Measurements from ENCODE around the gene ZNF214.

Gene ZNF214

GRCh38 chr11:7056828-7057513 is 36.8 kb upstream of the ZNF214 start:
- H3K27ac ChIP-seq (ENCODE audit: poor library complexity, severe bottlenecking), result no peak overlapping the region
- TF ChIP-seq CTCF (IDR thresholded peaks at IDR 0.05; ENCODE audit: poor library complexity, severe bottlenecking), result no peak
- no peaks in the 10 kb centered on the region for H3K36me3 ChIP-seq (ENCODE audit: low read depth)
- no peaks in the 10 kb centered on the region for H3K27me3 ChIP-seq (ENCODE audit: insufficient read depth, poor library complexity, severe bottlenecking)
- ATAC-seq (ENCODE audit: low read depth) (no peak), DNase-seq (ENCODE audit: low spot score) (no peak)
- no peaks in the 10 kb centered on the region for H3K9me3 ChIP-seq (ENCODE audit: severe bottlenecking)
- no peaks in the 10 kb centered on the region for H3K4me1 ChIP-seq (ENCODE audit: insufficient read depth, poor library complexity, severe bottlenecking)
- no peak overlapping the region for H3K4me3 ChIP-seq (ENCODE audit: severe bottlenecking)

GRCh38 chr11:7050191-7050590 is 30.0 kb upstream of the ZNF214 start:
- Histone ChIP-seq H3K27ac (ENCODE audit: poor library complexity, severe bottlenecking) (no peak overlapping the region), H3K4me1 (ENCODE audit: insufficient read depth, poor library complexity, severe bottlenecking) (no peaks in the 10 kb centered on the region), H3K27me3 (ENCODE audit: insufficient read depth, poor library complexity, severe bottlenecking) (no peaks in the 10 kb centered on the region), H3K9me3 (ENCODE audit: severe bottlenecking) (no peaks in the 10 kb centered on the region), H3K36me3 (ENCODE audit: low read depth) (no peaks in the 10 kb centered on the region), H3K4me3 (ENCODE audit: severe bottlenecking) (no peak overlapping the region)
- no peak for ATAC-seq (ENCODE audit: low read depth)
- DNase-seq (ENCODE audit: low spot score), result no peak
- TF ChIP-seq CTCF (IDR thresholded peaks at IDR 0.05; ENCODE audit: poor library complexity, severe bottlenecking), result no peak

DNA sequence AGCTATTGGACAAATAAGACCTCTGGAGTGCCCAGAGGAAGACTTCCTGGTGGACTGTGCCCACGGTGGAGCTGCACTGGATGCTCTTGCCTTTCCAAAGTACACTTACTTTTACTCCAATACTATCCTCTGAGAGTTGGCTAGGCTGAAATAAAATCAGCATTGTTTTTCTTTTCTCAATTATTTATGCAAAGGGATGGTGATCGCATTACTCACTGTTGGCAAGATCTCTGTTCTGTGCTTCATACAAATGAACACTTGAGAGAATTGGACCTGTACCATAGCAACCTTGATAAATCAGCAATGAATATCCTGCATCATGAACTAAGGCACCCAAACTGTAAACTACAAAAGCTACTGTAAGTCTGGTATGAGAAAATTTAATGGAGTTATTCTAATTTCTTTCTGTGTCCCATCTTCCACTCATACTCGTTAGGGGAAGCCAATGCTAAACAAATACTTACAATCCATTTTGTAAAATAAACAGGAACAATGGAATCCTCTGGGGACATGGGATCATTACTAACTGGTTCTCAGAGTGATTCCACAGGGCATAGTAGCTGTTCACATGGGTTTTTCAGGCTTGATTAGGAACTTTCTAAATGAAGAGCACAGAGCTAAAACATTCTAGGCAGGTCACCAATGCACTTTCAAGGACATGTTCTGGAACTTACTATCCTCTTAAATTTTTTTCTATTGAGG is 26.5 kb upstream of the ZNF214 start:
- DNase-seq (ENCODE audit: low spot score), result no peak
- no peak for ATAC-seq (ENCODE audit: low read depth)
- Histone ChIP-seq H3K36me3 (ENCODE audit: low read depth) (no peaks in the 10 kb centered on the region), H3K27me3 (ENCODE audit: insufficient read depth, poor library complexity, severe bottlenecking) (no peaks in the 10 kb centered on the region), H3K9me3 (ENCODE audit: severe bottlenecking) (no peaks in the 10 kb centered on the region), H3K4me1 (ENCODE audit: insufficient read depth, poor library complexity, severe bottlenecking) (no peaks in the 10 kb centered on the region), H3K27ac (ENCODE audit: poor library complexity, severe bottlenecking) (no peak overlapping the region), H3K4me3 (ENCODE audit: severe bottlenecking) (no peak overlapping the region)
- TF ChIP-seq CTCF (IDR thresholded peaks at IDR 0.05; ENCODE audit: poor library complexity, severe bottlenecking), result no peak

DNA sequence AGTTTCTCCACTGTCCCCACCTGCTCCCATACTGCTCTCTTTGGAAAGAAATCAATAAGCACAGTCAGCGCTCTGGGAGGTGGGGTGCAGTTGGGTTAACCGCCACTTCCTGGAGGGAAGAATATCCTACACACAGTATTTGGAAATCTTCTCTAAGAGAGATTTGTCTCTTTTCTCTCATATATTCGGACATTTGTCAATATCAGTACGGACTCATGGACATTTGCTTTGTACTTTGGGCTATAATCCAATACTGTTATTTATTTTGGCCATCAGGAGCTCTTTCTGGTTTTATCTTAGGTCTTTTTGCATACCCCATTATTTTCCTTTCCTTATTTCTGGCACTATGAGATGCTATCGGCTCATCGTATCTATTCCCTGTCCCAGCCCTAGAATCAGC is 13.9 kb upstream of the ZNF214 start:
- Histone ChIP-seq H3K27ac (ENCODE audit: poor library complexity, severe bottlenecking) (no peak overlapping the region), H3K4me1 (ENCODE audit: insufficient read depth, poor library complexity, severe bottlenecking) (no peaks in the 10 kb centered on the region), H3K27me3 (ENCODE audit: insufficient read depth, poor library complexity, severe bottlenecking) (no peaks in the 10 kb centered on the region), H3K36me3 (ENCODE audit: low read depth) (no peaks in the 10 kb centered on the region), H3K9me3 (ENCODE audit: severe bottlenecking) (no peaks in the 10 kb centered on the region), H3K4me3 (ENCODE audit: severe bottlenecking) (no peak overlapping the region)
- no peak for TF ChIP-seq CTCF (IDR thresholded peaks at IDR 0.05; ENCODE audit: poor library complexity, severe bottlenecking)
- DNase-seq (ENCODE audit: low spot score) (no peak), ATAC-seq (ENCODE audit: low read depth) (no peak)

- ATAC-seq (ENCODE audit: low read depth) (no peak), DNase-seq (ENCODE audit: low spot score) (no peak)
- Histone ChIP-seq H3K4me1 (ENCODE audit: insufficient read depth, poor library complexity, severe bottlenecking) (no peaks in the 10 kb centered on the region), H3K9me3 (ENCODE audit: severe bottlenecking) (no peaks in the 10 kb centered on the region), H3K27ac (ENCODE audit: poor library complexity, severe bottlenecking) (no peak overlapping the region), H3K36me3 (ENCODE audit: low read depth) (no peaks in the 10 kb centered on the region), H3K4me3 (ENCODE audit: severe bottlenecking) (no peak overlapping the region), H3K27me3 (ENCODE audit: insufficient read depth, poor library complexity, severe bottlenecking) (no peaks in the 10 kb centered on the region)
- no peak for TF ChIP-seq CTCF (IDR thresholded peaks at IDR 0.05; ENCODE audit: poor library complexity, severe bottlenecking)
Measured at GRCh38 chr11:7032692-7033091, 12.5 kb upstream of the ZNF214 start.
